Psoas muscle (tissue), 8 donors: Measurements from ENCODE around the gene ANKDD1A. TPM values are rescaled to one million over a fixed set of nuclear protein-coding genes. Genes with fewer than 3 reads are reported as not detected.

ENCODE experiments used
- ATAC-seq, 4 donors: fragments of 200-7000 bp; cut with Tn5 transposase; one replicate each; pipeline ENCODE4 v1.9.1; 2020; ENCODE audit warnings: moderate library complexity in 3 of 4, mild to moderate bottlenecking in 2 of 4
- DNase-seq, 2 donors: peaks; one replicate each; pipeline ENCODE4 v3.0.0-alpha.2; 2020
- H3K27ac ChIP-seq: fragments of 200-600 bp; one replicate; pipeline ENCODE4 v1.8.0; 2022
- H3K27me3 ChIP-seq, 3 donors: fragments of 200-600 bp in 1 of 3; one replicate each; pipeline versions ENCODE4 v1.6.1 to v1.8.0; 2013 to 2022; ENCODE audit warnings: low read length in 2 of 3, mild to moderate bottlenecking in 2 of 3, moderate library complexity in 1 of 3; ENCODE audit not compliant: insufficient read depth in 3 of 3
- H3K36me3 ChIP-seq, 2 donors: fragments of 200-600 bp in 1 of 2; one replicate each; pipeline versions ENCODE4 v1.6.1 to v1.8.0; 2013 to 2022; ENCODE audit warnings: low read depth in 1 of 2, mild to moderate bottlenecking in 1 of 2, moderate library complexity in 1 of 2; ENCODE audit not compliant: insufficient read depth in 1 of 2
- H3K4me1 ChIP-seq: fragments of 200-600 bp; one replicate; pipeline ENCODE4 v1.8.0; 2022
- H3K4me3 ChIP-seq: fragments of 200-600 bp; one replicate; pipeline ENCODE4 v1.8.0; 2022; ENCODE audit warnings: mild to moderate bottlenecking
- H3K9me3 ChIP-seq: fragments of 200-600 bp; one replicate; pipeline ENCODE4 v1.8.0; 2022
- CTCF ChIP-seq: fragments of 200-600 bp; IDR thresholded peaks from one replicate; pipeline ENCODE4 v1.8.0; 2022; ENCODE audit warnings: antibody characterized with exemption
- WGBS, 3 donors: extraction: QIAGEN DNeasy Blood & Tissue Kit; methylation state at CpG; one replicate each; pipeline versions ENCODE4 v1.1.6 to v1.1.7; 2013; 5-methylcytosine and 5-hydroxymethylcytosine counted together
- intact Hi-C, 2 donors: fragments of 100-400 bp; cut with DNase I; formaldehyde crosslinking; loops; one replicate each; pipeline versions ENCODE4 v1.11.0 to v1.14.2; 2022
- polyA plus RNA-seq, 3 donors: library from polyadenylated mRNA; stranded (reverse); fragments of 200-250 nt; gene quantifications; one replicate each; pipeline ENCODE4 v1.2.3, GENCODE V29; 2013
- total RNA-seq, 4 donors: library from RNA; stranded (reverse); fragmentation: NEBNext Ultra II Directional in 2 of 4; extraction: Animal tissue kit (Norgen Biotek cat#: 25700) in 2 of 4; gene quantifications; one replicate each; pipeline versions ENCODE4 v1.2.1 to v1.2.4, GENCODE V29; 2021 to 2023
- donor health status: healthy with polysubstance abuse.
- donor health status: DM: no; HTN: no; CAD: no; lungs with moderate emphysema.
- donor health status: Bipolar disorder and iron deficiency.
- donor health status: healthy.
- donor health status: DM: yes; HTN: yes; CAD: no.
- donor health status: DM: no; HTN: no; CAD: no.
- donor health status: DM: no; HTN: no; CAD: no.
- donor health status: DM: yes; HTN: yes; CAD: no.

ANKDD1A gene
- total and polyA plus RNA-seq, 7 donors: 0.18 to 1.2 (median 0.46) TPM

GRCh38 chr15:64991536-64992135, 79.9 kb downstream of the ANKDD1A start:
- no peak for TF ChIP-seq CTCF
- Histone ChIP-seq H3K27me3 (no peaks in the 10 kb centered on the region), H3K27ac (no peak overlapping the region), H3K4me1 (peaks cover 13% of the 10 kb centered on the region), H3K9me3 (no peaks in the 10 kb centered on the region), H3K4me3 (no peak overlapping the region), H3K36me3 (peaks cover 0 to 8% of the 10 kb centered on the region in 2 donors)
- no peak for ATAC-seq
- DNase-seq: no peak
- 25 to 46% (median 35%) methylated on average over 2 of the region's 2 CpGs for WGBS, 3 donors
- intact Hi-C loops: no loop called here

GRCh38 chr15:64993290-64993689, 81.6 kb downstream of the ANKDD1A start:
- intact Hi-C loops: no loop called here
- ATAC-seq (no peak), DNase-seq (no peak)
- H3K4me3 ChIP-seq: no peak overlapping the region
- H3K27ac ChIP-seq: no peak overlapping the region
- no peaks in the 10 kb centered on the region for H3K27me3 ChIP-seq
- H3K4me1 ChIP-seq: peaks cover 11% of the 10 kb centered on the region
- H3K36me3 ChIP-seq: no peaks in the 10 kb centered on the region
- no peaks in the 10 kb centered on the region for H3K9me3 ChIP-seq
- no peak for TF ChIP-seq CTCF
- WGBS, 3 donors: 26 to 39% (median 33%) methylated on average over 1 of the region's 1 CpG

- no peak for TF ChIP-seq CTCF
- Histone ChIP-seq H3K4me3 (no peak overlapping the region), H3K4me1 (no peaks in the 10 kb centered on the region), H3K36me3 (peaks cover 0 to 13% of the 10 kb centered on the region in 2 donors), H3K27me3 (no peaks in the 10 kb centered on the region), H3K27ac (no peak overlapping the region), H3K9me3 (no peaks in the 10 kb centered on the region)
- 62 to 74% (median 70%) methylated on average over 5 of the region's 5 CpGs for WGBS, 3 donors
- ATAC-seq (no peak), DNase-seq (no peak)
- intact Hi-C loops: no loop called here
Measured at GRCh38 chr15:64997066-64997465, 85.4 kb downstream of the ANKDD1A start.

GRCh38 chr15:64997745-64998375, 86.2 kb downstream of the ANKDD1A start:
- no peak for ATAC-seq
- H3K36me3 ChIP-seq: peaks cover 0 to 21% of the 10 kb centered on the region in 2 donors
- no peaks in the 10 kb centered on the region for H3K27me3 ChIP-seq
- 71 to 82% (median 73%) methylated on average over 4 of the region's 4 CpGs for WGBS, 3 donors
- intact Hi-C loops: no loop called here
- no peak overlapping the region for H3K4me3 ChIP-seq
- H3K27ac ChIP-seq: no peak overlapping the region
- no peaks in the 10 kb centered on the region for H3K9me3 ChIP-seq
- no peaks in the 10 kb centered on the region for H3K4me1 ChIP-seq
- TF ChIP-seq CTCF: no peak
- no peak for DNase-seq

- Histone ChIP-seq H3K36me3 (peaks cover 0 to 70% of the 10 kb centered on the region in 2 donors), H3K4me3 (no peak overlapping the region), H3K9me3 (no peaks in the 10 kb centered on the region), H3K27me3 (no peaks in the 10 kb centered on the region), H3K4me1 (no peaks in the 10 kb centered on the region), H3K27ac (no peak overlapping the region)
- TF ChIP-seq CTCF: no peak
- intact Hi-C loops: no loop called here
- WGBS, 3 donors: 72 to 77% (median 75%) methylated on average over 3 of the region's 3 CpGs
- ATAC-seq (no peak), DNase-seq (no peak)
Measured at GRCh38 chr15:65004993-65005392, 93.3 kb downstream of the ANKDD1A start.
